LNCaP clone FGC (cell line): ENCODE results near the gene ST7.

ENCODE experiments used
- DNase-seq: peaks from one replicate; pipeline ENCODE4 v3.0.0-alpha.2; 2011; ENCODE audit warnings: low read depth
- H3K4me3 ChIP-seq: 2 replicates; pipeline ENCODE4 v1.5.1; 2011; ENCODE audit warnings: mild to moderate bottlenecking, low read depth, low read length, control low read depth
- CTCF ChIP-seq: IDR thresholded peaks from 2 replicates; pipeline ENCODE4 v1.5.1; 2012; ENCODE audit warnings: mild to moderate bottlenecking; ENCODE audit not compliant: control insufficient read depth, insufficient read depth; ENCODE audit errors: extremely low read depth

The ST7 gene

GRCh38 chr7:117247809-117248208, 294.5 kb downstream of the ST7 start:
- no peak for DNase-seq
- no peak for TF ChIP-seq CTCF
- H3K4me3 ChIP-seq: no peak overlapping the region

- no peak overlapping the region for H3K4me3 ChIP-seq
- no peak for TF ChIP-seq CTCF
- no peak for DNase-seq
Observed at GRCh38 chr7:117248829-117249228, 295.5 kb downstream of the ST7 start.

GRCh38 chr7:117249696-117250095, 296.4 kb downstream of the ST7 start:
- no peak for DNase-seq

GRCh38 chr7:117250245-117250644, 296.9 kb downstream of the ST7 start:
- H3K4me3 ChIP-seq: no peak overlapping the region
- TF ChIP-seq CTCF: no peak
- DNase-seq: no peak

More at GRCh38 chr7:117249696-117250095, 296.4 kb downstream of the ST7 start:
- no peak for TF ChIP-seq CTCF
- no peak overlapping the region for H3K4me3 ChIP-seq

- no peak for DNase-seq
- no peak for TF ChIP-seq CTCF
- no peak overlapping the region for H3K4me3 ChIP-seq
Observed at GRCh38 chr7:117250801-117251200, 297.5 kb downstream of the ST7 start.

- no peak for TF ChIP-seq CTCF
- no peak for DNase-seq
- H3K4me3 ChIP-seq: no peak overlapping the region
Observed at GRCh38 chr7:117251687-117252086, 298.4 kb downstream of the ST7 start.

- no peak overlapping the region for H3K4me3 ChIP-seq
- TF ChIP-seq CTCF: no peak
- no peak for DNase-seq
Observed at GRCh38 chr7:117259615-117260014, 306.3 kb downstream of the ST7 start.
